GDM1 (cell line): ENCODE measurements around the gene RASSF8.

Experiments used
- DNase-seq: peaks from one replicate; lab custom pipeline; 2025; lab: John Stamatoyannopoulos, UW

The RASSF8 gene

GRCh38 chr12:25962932-25963525 is 4.5 kb downstream of the RASSF8 start:
- no peak for DNase-seq

GRCh38 chr12:25965682-25966081 is 7.2 kb downstream of the RASSF8 start:
- no peak for DNase-seq

- no peak for DNase-seq
These were observed 11.6 kb downstream of the RASSF8 start for GRCh38 chr12:25970082-25970481.

- no peak for DNase-seq
These were observed 12.6 kb downstream of the RASSF8 start for GRCh38 chr12:25970916-25971653.

- DNase-seq: no peak
These were observed 13.2 kb downstream of the RASSF8 start for GRCh38 chr12:25971654-25972041.

GRCh38 chr12:25972783-25973182 is 14.3 kb downstream of the RASSF8 start:
- no peak for DNase-seq

- DNase-seq: no peak
These were observed 16.7 kb downstream of the RASSF8 start for GRCh38 chr12:25975179-25975578.

GRCh38 chr12:25975682-25976081 is 17.2 kb downstream of the RASSF8 start:
- DNase-seq: no peak

- no peak for DNase-seq
These were observed 17.8 kb downstream of the RASSF8 start for GRCh38 chr12:25976289-25976688.

- no peak for DNase-seq
These were observed 18.6 kb downstream of the RASSF8 start for GRCh38 chr12:25977047-25977446.

- DNase-seq: no peak
These were observed 20.6 kb downstream of the RASSF8 start for GRCh38 chr12:25979059-25979458.

GRCh38 chr12:25979563-25979962 is 21.1 kb downstream of the RASSF8 start:
- DNase-seq: no peak

- DNase-seq: no peak
These were observed 21.6 kb downstream of the RASSF8 start for GRCh38 chr12:25980035-25980434.

- DNase-seq: no peak
These were observed 23.1 kb downstream of the RASSF8 start for GRCh38 chr12:25981597-25981996.

GRCh38 chr12:25982416-25982815 is 23.9 kb downstream of the RASSF8 start:
- no peak for DNase-seq

- DNase-seq: no peak
These were observed 25.1 kb downstream of the RASSF8 start for GRCh38 chr12:25983625-25984024.

- no peak for DNase-seq
These were observed 26.3 kb downstream of the RASSF8 start for GRCh38 chr12:25984759-25985158.

GRCh38 chr12:25985316-25986175 is 27.1 kb downstream of the RASSF8 start:
- DNase-seq: no peak

- DNase-seq: no peak
These were observed 27.7 kb downstream of the RASSF8 start for GRCh38 chr12:25986180-25986579.

GRCh38 chr12:25988505-25988904 is 30.0 kb downstream of the RASSF8 start:
- DNase-seq: no peak

GRCh38 chr12:25990495-25990894 is 32.0 kb downstream of the RASSF8 start:
- DNase-seq: no peak

- no peak for DNase-seq
These were observed 33.7 kb downstream of the RASSF8 start for GRCh38 chr12:25992026-25992782.
